GM12874 (cell line): ENCODE measurements around the gene OVOL2.

Experiments used
- TF ChIP-seq, protein P1 (sequence below): IDR thresholded peaks from 2 replicates; pipeline ENCODE4 v1.5.1; 2011; ENCODE audit warnings: low read depth, mild to moderate bottlenecking, control low read depth, low read length, moderate library complexity; ENCODE audit not compliant: insufficient read depth

OVOL2 gene

GRCh38 chr20:18063676-18064075 is 6.0 kb upstream of the OVOL2 start:
- TF ChIP-seq, protein P1, sequence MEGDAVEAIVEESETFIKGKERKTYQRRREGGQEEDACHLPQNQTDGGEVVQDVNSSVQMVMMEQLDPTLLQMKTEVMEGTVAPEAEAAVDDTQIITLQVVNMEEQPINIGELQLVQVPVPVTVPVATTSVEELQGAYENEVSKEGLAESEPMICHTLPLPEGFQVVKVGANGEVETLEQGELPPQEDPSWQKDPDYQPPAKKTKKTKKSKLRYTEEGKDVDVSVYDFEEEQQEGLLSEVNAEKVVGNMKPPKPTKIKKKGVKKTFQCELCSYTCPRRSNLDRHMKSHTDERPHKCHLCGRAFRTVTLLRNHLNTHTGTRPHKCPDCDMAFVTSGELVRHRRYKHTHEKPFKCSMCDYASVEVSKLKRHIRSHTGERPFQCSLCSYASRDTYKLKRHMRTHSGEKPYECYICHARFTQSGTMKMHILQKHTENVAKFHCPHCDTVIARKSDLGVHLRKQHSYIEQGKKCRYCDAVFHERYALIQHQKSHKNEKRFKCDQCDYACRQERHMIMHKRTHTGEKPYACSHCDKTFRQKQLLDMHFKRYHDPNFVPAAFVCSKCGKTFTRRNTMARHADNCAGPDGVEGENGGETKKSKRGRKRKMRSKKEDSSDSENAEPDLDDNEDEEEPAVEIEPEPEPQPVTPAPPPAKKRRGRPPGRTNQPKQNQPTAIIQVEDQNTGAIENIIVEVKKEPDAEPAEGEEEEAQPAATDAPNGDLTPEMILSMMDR, result no peak

GRCh38 chr20:18059603-18060002 is 1.9 kb upstream of the OVOL2 start:
- TF ChIP-seq, protein P1, result no peak

DNA sequence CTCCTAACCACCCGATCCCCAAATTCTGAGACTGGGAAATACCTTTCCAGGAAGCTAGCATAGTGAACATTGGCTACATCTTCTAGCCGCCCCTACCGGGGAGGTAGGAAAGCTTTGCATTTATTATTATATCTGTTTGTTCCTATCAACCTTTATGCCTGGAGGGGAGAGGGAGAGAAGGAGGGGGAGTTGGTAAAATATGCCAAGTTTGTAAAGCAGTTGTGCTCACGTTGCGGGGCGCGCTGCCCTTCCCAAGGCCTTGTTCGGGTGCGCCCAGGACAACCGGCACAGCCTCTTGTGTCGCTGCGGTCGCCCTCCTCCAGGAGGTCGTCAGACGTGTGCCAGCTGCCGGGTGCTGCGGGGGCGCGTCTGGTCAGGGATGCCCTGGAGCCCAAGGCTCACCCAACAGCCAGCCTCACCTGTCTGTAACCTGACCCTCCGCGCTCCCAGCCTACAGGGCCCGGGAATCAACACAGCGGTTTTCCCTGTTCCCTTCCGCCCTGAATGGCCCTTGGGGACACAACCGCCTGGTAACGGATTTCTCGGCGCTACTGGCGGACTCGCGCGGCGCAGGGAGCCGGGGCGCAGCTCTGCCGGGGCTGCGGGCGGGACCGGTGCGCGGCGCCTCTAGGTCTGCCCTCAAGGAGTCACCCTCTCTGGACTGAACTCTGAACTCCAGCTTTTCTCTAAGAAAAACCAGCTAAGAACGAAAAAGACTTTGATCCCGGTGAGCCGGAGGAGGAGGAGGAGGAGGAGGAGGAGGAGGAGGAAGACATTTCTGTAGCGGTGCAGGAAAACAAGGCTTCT is 1.1 kb upstream of the OVOL2 start:
- TF ChIP-seq, protein P1, result no peak

GRCh38 chr20:18057994-18058349 is 256 bp upstream of the OVOL2 start:
- TF ChIP-seq, protein P1, result no peak

- TF ChIP-seq, protein P1, result no peak
These were observed 1.3 kb downstream of the OVOL2 start for GRCh38 chr20:18056174-18057100.

GRCh38 chr20:18055261-18055660 is 2.5 kb downstream of the OVOL2 start:
- TF ChIP-seq, protein P1, result no peak

DNA sequence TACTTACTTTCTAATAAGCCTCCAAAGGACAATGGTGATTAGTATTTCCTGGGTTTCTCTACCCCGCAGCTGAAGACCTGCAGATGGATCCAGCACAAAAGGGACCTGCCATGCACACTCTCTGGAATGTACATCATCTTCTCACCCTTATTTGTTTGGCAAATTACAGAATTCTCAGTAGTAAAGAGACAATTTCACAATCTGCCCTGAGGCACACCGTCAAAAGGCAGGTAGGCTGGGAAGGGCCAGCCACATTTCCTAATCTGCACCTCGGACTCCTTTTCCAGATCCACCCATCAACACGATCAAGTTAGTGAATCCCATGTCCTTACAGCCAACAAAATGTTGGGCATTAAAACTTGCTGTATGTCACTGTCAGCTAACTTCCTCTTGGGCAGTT is 4.9 kb downstream of the OVOL2 start:
- TF ChIP-seq, protein P1, result no peak
